AG04450 (cell line): ENCODE measurements around the gene CHD3. TPM values are rescaled to one million over a fixed set of nuclear protein-coding genes. Genes with fewer than 3 reads are reported as not detected.

Experiments used
- CTCF ChIA-PET: fragments of 300-600, 350-600 bp; formaldehyde crosslinking; extraction: SDS; loops from one replicate; lab custom pipeline; 2022; ENCODE audit warnings: antibody characterized with exemption, inconsistent platforms; lab: Charles Lee
- POLR2A ChIA-PET: fragments of 350-600 bp; formaldehyde crosslinking; extraction: SDS; loops from one replicate; lab custom pipeline; 2021; ENCODE audit warnings: antibody characterized with exemption, inconsistent platforms; lab: Yijun Ruan, JAX
- DNase-seq: peaks from one replicate; pipeline ENCODE4 v3.0.0-alpha.2; 2011; ENCODE audit warnings: low read depth, low spot score
- H3K27ac ChIP-seq: one replicate; pipeline ENCODE4 v1.5.1; 2012; ENCODE audit warnings: low read depth, low read length, control low read depth
- H3K27me3 ChIP-seq: one replicate; pipeline ENCODE4 v1.6.0; 2012; ENCODE audit warnings: low read length; ENCODE audit not compliant: control insufficient read depth, insufficient read depth
- H3K4me3 ChIP-seq: 2 replicates; pipeline ENCODE4 v1.5.1; 2011; ENCODE audit warnings: mild to moderate bottlenecking, low read depth, low read length, control low read depth
- H3K9me3 ChIP-seq: 2 replicates; pipeline ENCODE4 v1.5.1; 2012; ENCODE audit warnings: low read length; ENCODE audit not compliant: control insufficient read depth, insufficient read depth
- polyA plus RNA-seq: library from polyadenylated mRNA; depleted of rRNA; stranded (reverse); fragments of >200 nt; gene quantifications from 2 replicates; pipeline ENCODE4 v1.2.3, GENCODE V29; 2011
- TF ChIP-seq, protein P1 (sequence below): IDR thresholded peaks from 2 replicates; pipeline ENCODE4 v1.5.1; 2011; ENCODE audit warnings: low read depth, low read length, control low read depth, inconsistent platforms

Gene CHD3
- polyA plus RNA-seq, 1 experiment = 50.0 TPM

- Histone ChIP-seq H3K27ac (peak overlapping the region; percentile 89), H3K9me3 (peaks cover 7% of the 10 kb centered on the region; the same call in 1 of the 2 replicates), H3K4me3 (peak overlapping the region; percentile 62), H3K27me3 (no peaks in the 10 kb centered on the region)
- TF ChIP-seq, protein P1, sequence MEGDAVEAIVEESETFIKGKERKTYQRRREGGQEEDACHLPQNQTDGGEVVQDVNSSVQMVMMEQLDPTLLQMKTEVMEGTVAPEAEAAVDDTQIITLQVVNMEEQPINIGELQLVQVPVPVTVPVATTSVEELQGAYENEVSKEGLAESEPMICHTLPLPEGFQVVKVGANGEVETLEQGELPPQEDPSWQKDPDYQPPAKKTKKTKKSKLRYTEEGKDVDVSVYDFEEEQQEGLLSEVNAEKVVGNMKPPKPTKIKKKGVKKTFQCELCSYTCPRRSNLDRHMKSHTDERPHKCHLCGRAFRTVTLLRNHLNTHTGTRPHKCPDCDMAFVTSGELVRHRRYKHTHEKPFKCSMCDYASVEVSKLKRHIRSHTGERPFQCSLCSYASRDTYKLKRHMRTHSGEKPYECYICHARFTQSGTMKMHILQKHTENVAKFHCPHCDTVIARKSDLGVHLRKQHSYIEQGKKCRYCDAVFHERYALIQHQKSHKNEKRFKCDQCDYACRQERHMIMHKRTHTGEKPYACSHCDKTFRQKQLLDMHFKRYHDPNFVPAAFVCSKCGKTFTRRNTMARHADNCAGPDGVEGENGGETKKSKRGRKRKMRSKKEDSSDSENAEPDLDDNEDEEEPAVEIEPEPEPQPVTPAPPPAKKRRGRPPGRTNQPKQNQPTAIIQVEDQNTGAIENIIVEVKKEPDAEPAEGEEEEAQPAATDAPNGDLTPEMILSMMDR = no peak
- DNase-seq = no peak
- ChIA-PET POLR2A (interaction anchor here (1.0 to 2.0 kb wide), 7 partner anchors 10 to 125 kb away, joined by 3 to 15 read pairs (median 6); partner anchors contain the start of genes CNTROB, KCNAB3, NAA38 and TRAPPC1), CTCF (interaction anchor here (0.6 to 2.6 kb wide), 10 partner anchors 15 to 157 kb away, joined by 3 to 14 read pairs (median 4); partner anchors contain the start of genes CNTROB and TRAPPC1)
Measured at GRCh38 chr17:7916385-7916682, 27.7 kb downstream of the CHD3 start.

- ChIA-PET POLR2A (interaction anchor here (0.6 to 2.0 kb wide), 5 partner anchors 13 to 133 kb away, joined by 3 to 15 read pairs (median 6); partner anchors contain the start of genes CNTROB, KCNAB3, NAA38 and TRAPPC1), CTCF (interaction anchor here (0.6 to 2.6 kb wide), 9 partner anchors 14 to 174 kb away, joined by 3 to 14 read pairs (median 3); no protein-coding TSS in a partner anchor)
- peak overlapping the region; percentile 89 for H3K27ac ChIP-seq
- DNase-seq = no peak
- TF ChIP-seq, protein P1 = no peak
- no peak overlapping the region for H3K4me3 ChIP-seq
- peaks cover 7% of the 10 kb centered on the region; the same call in 1 of the 2 replicates for H3K9me3 ChIP-seq
- H3K27me3 ChIP-seq = no peaks in the 10 kb centered on the region
Measured at GRCh38 chr17:7916808-7917207, 28.2 kb downstream of the CHD3 start.

- no peak overlapping the region for H3K27ac ChIP-seq
- H3K4me3 ChIP-seq = peak overlapping the region; percentile 58
Measured at GRCh38 chr17:7922269-7922844, 33.8 kb downstream of the CHD3 start.

DNA sequence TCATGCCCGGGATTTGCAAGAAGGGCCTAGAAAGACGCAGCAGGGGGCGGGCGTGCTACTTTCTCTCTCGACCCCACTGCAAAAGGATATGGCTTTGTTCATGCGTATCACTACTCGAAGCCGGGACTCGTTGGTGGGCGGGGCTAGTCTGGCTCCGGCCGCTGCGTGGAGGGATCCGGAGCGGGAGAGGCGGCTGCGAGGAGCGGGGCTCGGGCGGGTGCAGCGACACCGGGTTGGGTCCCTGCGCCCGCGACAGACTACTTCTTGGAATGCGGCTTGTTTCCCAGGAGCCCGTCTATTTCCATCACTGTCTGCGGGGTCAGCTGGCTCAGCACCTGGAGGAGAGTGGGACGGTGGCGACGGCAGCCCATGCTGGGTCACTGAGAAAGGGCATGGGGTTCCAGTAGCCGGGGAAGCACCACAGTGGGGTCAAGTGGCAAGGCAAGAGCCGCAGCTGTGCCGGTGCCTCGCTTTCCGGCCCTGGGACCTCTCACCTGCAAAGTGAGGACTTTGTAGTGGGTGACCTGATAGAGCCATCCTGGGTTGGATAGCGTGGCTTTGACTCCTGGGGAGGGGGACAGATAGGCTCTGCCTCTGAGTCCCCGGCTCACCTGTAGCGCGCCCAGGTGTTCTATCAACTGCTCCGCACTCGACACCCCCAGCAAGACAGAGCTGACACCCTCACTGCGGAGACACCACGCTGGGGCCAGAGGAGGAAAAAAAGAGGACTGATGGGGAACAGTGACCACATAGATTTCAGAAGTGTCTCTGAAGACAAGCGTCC, 34.4 kb downstream of the CHD3 start:
- ChIA-PET POLR2A (interaction anchor here (0.5 to 1.7 kb wide), 3 partner anchors 9 to 61 kb away, joined by 3 to 7 read pairs (median 5); partner anchors contain the start of gene TRAPPC1), CTCF (interaction anchor here (0.6 to 5.8 kb wide), 6 partner anchors 67 to 171 kb away, joined by 3 to 29 read pairs (median 3); no protein-coding TSS in a partner anchor)
- TF ChIP-seq, protein P1 = peak; percentile 21; the same call in 1 of the 2 replicates
- Histone ChIP-seq H3K4me3 (peak overlapping the region; percentile 58), H3K27ac (no peak overlapping the region), H3K27me3 (no peaks in the 10 kb centered on the region), H3K9me3 (no peaks in the 10 kb centered on the region)
- DNase-seq = peak; percentile 37

More at GRCh38 chr17:7922269-7922844, 33.8 kb downstream of the CHD3 start:
- Histone ChIP-seq H3K9me3 (no peaks in the 10 kb centered on the region), H3K27me3 (no peaks in the 10 kb centered on the region)
- no peak for DNase-seq
- POLR2A ChIA-PET = interaction anchor here (0.5 to 1.7 kb wide), 4 partner anchors 9 to 178 kb away, joined by 3 to 10 read pairs (median 6); partner anchors contain the start of gene TRAPPC1
- TF ChIP-seq, protein P1 = no peak; the same call in 1 of the 2 replicates
- CTCF ChIA-PET = interaction anchor here (0.9 to 5.8 kb wide), 5 partner anchors 68 to 171 kb away, joined by 3 to 29 read pairs (median 3); no protein-coding TSS in a partner anchor
